GM19193 (cell line): Measurements from ENCODE around the gene TGFB2.

ENCODE experiments used
- POLR2A ChIP-seq: IDR thresholded peaks from 4 replicates; pipeline ENCODE4 v1.6.1; 2011; ENCODE audit not compliant: insufficient read depth, insufficient read length; ENCODE audit errors: extremely low read depth

The TGFB2 gene

GRCh38 chr1:218383681-218384080 is 38.5 kb downstream of the TGFB2 start:
- TF ChIP-seq POLR2A, result no peak

- no peak for TF ChIP-seq POLR2A
Measured at GRCh38 chr1:218384581-218384993, 39.5 kb downstream of the TGFB2 start.

GRCh38 chr1:218388591-218388990 is 43.5 kb downstream of the TGFB2 start:
- no peak for TF ChIP-seq POLR2A

- no peak for TF ChIP-seq POLR2A
Measured at GRCh38 chr1:218390618-218391017, 45.5 kb downstream of the TGFB2 start.

DNA sequence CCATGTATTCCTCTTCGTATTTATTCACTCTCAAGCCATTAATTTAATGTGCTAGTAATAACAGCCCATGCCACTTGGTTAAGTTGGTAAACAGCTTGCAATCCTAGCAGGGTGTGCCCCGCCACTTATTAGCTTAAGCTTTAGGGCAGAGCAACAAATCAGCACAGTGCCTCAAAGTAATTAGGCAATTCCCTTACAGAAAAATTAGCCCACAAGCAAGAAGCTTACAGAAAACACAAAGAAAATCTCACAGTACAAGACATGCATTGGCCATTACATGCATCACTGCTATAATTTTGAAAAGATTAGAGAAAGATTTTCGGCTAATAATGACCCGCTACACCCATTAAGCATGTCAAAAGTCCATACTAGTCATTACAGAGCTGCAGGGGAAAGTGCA is 47.6 kb downstream of the TGFB2 start:
- TF ChIP-seq POLR2A, result no peak

DNA sequence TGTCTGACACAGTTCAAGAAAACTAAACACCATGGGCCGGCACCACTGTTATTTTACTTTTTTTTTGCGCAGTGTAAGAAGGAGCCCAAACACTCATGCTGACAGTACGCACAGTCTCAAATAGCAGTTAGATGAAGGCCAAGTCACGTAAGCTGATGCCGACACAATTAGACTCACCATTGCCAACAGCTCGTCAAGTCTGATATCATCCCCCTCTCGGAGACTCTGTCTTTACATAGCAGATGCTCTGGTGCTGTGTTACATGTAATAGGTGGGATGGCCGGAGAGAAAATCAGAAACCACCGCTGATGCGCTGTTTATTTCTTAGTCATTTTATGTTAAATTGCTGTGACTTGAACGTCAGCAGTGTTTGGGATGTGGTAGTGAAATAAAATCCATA is 49.3 kb downstream of the TGFB2 start:
- no peak for TF ChIP-seq POLR2A

- no peak for TF ChIP-seq POLR2A
Measured at GRCh38 chr1:218394989-218395388, 49.9 kb downstream of the TGFB2 start.

GRCh38 chr1:218395916-218396315 is 50.8 kb downstream of the TGFB2 start:
- TF ChIP-seq POLR2A, result no peak

- TF ChIP-seq POLR2A, result no peak
Measured at GRCh38 chr1:218397752-218398339, 52.7 kb downstream of the TGFB2 start.

DNA sequence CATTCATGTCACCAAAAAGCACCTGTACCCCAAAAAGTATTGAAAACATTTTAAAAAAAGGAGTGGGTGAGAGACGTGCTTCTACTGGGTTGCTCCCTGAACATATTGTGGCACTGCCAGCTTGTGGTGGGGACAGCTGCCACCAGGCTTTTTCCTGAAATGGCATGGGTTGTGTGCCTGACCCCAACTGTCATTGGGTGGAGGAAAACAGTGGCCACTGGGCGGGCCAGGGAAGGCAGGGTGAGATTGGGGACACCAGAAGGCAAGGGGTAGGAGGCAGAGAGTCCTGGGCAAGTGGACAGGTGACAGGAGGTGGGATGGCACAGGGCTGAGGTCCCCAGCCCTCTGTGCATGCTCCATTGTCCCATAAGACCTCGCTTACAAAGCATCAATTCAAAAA is 55.5 kb downstream of the TGFB2 start:
- no peak for TF ChIP-seq POLR2A

- TF ChIP-seq POLR2A, result no peak
Measured at GRCh38 chr1:218401441-218401997, 56.4 kb downstream of the TGFB2 start.

GRCh38 chr1:218401998-218402785 is 57.1 kb downstream of the TGFB2 start:
- no peak for TF ChIP-seq POLR2A

GRCh38 chr1:218402786-218403120 is 57.6 kb downstream of the TGFB2 start:
- TF ChIP-seq POLR2A, result no peak

- no peak for TF ChIP-seq POLR2A
Measured at GRCh38 chr1:218403300-218403699, 58.2 kb downstream of the TGFB2 start.

DNA sequence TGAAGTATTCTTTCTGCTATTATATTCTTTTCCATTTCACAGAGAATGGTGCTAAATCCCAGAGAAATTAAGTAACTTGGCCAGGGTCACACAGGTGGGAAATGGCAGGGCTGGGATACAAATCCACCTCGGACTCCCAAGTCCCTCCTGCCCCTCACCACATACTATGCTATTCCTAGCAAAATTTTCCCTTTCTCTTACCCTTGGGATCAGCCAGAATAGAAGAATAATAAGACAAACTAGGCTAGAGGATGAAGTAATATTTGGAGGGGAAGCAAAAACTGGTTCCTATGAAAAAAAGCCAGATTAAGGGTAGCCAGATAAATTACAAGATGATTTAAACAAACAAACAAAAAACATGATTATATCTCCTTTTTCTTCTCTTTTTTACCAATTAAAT is 62.5 kb downstream of the TGFB2 start:
- no peak for TF ChIP-seq POLR2A

- no peak for TF ChIP-seq POLR2A
Measured at GRCh38 chr1:218408135-218408534, 63.0 kb downstream of the TGFB2 start.
